ENCODE results near the gene OR6C2.
"Not testable (repeated sequence)": the region's sequence is repeated elsewhere in the genome, so short reads cannot be mapped to it uniquely, and the experiment has no call there.

Gene OR6C2

DNA sequence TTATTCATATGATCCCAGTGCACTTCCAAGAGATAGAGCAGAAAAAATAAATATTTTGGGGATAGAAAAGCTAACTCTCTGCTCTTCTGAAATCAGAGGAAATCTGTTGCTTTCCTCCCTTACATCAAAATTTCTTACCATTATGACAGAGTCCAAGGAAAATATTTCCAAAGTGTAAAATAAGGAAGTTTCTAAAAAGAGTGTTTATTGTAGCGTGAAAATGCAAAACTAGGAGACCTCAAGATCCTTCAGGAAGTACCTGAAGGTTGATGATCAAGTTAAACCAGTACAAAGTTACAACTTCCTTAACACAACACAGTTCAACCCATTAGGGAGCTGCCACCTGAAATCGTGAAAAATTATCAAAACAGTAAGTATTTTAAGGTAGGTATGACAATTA lies at the start of gene OR6C2:
TSS of gene OR6C2 (plus strand) at position 301 of the 400 bp plus-strand sequence. CDS start 8,138 bp downstream, outside the sequence.
- DNase-seq (ENCODE audit: low read depth, low spot score): no peak

DNA sequence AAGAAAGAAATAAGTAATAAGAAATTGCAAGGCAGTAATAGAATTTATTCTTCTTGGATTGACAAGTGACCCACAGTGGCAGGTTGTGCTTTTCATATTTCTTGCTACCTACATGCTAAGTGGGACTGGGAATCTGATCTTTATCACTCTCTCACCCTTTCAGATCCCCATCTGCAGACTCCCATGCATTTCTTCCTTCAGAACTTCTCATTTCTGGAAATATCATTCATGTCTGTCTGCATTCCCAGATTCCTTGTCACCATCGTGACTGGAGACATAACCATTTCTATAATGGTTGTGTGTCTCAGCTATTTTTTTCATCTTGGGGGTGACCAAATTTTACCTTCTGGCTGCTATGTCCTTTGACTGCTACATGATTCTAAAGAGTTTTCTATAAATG lies 47.5 kb upstream of the OR6C2 start:
- no peak for DNase-seq (ENCODE audit: low read depth, low spot score)

DNA sequence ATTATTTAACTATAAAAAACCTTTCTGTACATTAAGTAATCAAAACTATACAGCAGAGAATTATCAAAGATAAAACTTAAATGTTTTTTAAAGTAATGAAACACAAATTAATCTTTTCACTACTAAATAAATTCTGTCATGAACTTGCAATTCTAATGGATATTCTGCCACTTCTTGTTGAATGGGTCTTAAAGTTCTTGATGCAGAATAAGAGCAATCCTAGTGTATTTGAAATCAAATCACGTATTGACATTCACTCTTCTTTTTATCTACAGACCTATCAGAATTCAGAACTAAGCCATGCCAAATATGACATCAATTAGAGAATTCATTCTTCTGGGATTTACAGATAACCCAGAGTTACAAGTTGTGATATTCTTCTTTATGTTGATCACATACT lies 43.6 kb upstream of the OR6C2 start, which contains the start of gene OR6C65:
TSS of gene OR6C65 (plus strand) at position 301 of the 400 bp plus-strand sequence. CDS start at position 301, 0 bp downstream.
- no peak for DNase-seq (ENCODE audit: low read depth, low spot score)

DNA sequence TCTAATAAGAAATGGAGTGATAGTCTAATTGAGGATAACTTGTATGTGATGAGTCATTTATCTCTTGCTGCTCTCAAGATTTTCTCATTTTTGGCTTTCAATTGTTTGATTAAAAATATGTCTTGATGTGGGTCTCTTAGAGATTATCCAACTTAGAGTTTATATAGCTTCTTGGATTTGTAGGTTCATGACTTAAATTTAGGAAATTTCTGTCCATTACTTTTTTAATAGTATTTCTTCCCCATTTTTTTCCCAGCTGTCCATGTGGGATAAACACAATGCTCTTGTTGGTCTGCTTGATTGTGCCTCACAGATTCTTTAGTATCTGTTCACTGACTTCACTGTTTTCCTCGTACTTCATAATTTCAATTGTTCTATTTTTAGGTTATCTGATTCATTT lies 36.0 kb upstream of the OR6C2 start:
- no peak for DNase-seq (ENCODE audit: low read depth, low spot score)

GRCh38 chr12:55409133-55409532 lies 34.7 kb upstream of the OR6C2 start:
- not testable (repeated sequence) for DNase-seq (ENCODE audit: low read depth, low spot score)

DNA sequence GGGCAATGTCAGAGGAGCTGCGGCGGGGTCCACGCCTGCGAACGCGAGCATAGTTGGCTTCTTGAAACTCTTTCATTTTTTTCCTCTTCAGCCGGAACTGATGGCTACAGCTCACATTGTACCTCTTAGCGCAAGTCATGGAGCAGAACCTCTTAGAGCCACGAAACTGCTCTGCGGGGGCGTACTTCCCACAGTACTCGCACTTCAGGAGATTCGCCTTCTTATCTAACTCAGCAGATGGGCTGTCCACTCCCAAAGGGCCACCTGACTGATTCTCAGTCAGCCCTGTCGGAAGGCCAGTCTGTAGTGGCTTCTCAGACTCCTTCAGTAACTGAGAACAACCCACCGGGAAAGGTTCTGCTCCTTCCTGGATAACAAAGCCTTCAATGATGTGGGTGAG lies 31.7 kb upstream of the OR6C2 start:
- DNase-seq (ENCODE audit: low read depth, low spot score): not testable (repeated sequence)

- DNase-seq (ENCODE audit: low read depth, low spot score): not testable (repeated sequence)
These were observed 30.1 kb upstream of the OR6C2 start for GRCh38 chr12:55413498-55414388.

- DNase-seq (ENCODE audit: low read depth, low spot score): not testable (repeated sequence)
These were observed 29.5 kb upstream of the OR6C2 start for GRCh38 chr12:55414396-55414823.

DNA sequence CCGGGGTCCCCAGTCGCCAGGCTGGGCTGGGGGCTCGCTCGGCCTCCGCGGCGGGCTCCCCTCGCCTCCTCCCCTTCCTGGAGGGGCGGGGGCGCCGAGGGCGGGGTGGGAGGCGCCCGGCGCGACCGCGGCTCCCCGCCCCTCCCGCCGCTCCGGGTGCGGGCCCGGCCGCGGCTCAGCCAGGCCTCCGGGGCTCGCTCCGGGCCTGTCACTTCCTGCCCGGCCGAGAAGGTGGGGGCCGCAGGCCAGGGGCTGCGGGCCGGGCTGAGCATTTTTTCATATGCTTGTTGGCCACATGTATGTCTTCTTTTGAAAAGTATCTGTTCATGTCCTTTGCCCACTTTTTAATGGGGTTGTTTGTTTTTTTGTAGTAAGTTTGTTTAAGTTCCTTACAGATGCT lies 29.0 kb upstream of the OR6C2 start:
- DNase-seq (ENCODE audit: low read depth, low spot score): not testable (repeated sequence)

DNA sequence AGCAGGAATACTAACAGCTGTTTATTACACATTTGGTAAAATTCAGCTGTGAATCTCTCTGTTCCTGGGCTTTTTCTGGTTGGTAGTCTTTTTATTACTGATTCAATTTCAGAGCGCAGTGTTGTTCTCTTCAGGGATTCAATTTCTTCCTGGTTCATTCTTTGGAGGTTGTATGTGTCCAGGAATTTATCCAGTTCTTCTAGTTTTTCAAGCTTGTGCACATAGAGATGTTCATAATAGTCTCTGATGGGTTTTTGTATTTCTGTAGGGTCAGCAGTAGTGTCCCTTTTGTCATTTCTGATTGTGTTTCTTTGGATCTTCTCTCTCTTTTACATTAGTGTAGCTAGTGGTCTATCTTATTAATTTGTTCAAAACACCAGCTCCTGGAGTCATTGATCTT lies 26.9 kb upstream of the OR6C2 start:
- no peak for DNase-seq (ENCODE audit: low read depth, low spot score)

DNA sequence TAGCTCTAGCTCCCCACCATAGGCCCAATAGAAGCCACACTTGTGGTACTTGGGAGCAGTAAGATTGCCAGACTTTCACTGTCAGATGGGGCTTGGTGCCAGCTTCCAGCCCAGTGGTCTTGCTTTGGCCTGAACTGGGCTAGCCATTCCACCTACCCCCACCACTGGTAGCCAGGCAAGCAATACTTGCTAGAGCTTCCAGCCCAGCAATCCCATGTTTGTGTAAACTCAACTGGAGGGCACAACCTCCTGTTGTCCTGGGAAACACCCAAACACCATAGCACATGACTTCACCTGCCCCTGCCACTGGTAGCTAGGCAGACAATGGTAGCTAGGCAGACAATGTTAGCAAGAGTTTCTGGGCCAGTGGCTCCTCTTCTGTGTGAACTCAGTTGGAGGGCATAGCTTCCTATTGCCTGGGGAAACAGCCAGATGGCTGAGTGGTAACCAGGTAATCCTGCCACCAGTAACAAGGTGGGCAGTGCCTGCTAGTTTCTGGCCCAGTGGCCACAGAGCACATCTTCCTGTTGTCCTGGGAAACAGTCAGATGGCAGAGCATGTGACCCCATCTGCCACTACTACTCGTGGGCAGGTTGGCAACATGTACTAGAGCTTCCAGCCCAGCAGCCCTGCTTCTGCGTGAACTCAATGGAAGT lies 23.4 kb upstream of the OR6C2 start:
- no peak for DNase-seq (ENCODE audit: low read depth, low spot score)

DNA sequence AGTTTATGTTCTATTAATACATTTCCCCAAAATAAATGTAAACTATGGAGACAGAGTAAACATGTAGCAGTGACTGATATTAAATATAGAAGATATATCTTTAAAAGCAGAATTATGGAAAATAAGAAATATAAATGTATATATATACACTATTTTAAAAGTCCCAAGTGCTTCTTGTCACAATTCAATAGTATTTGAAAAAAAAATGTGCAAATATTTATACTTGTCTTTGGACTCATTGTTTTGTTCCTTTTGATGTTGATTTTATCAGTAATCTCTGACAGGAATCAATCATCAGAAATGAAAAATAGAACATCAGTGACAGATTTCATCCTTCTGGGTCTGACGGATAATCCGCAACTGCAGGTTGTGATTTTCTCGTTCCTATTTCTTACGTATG lies 17.9 kb upstream of the OR6C2 start, which contains the start of gene OR6C76:
TSS of gene OR6C76 (plus strand) at position 301 of the 400 bp plus-strand sequence. CDS start at position 301, 0 bp downstream.
- DNase-seq (ENCODE audit: low read depth, low spot score): no peak

DNA sequence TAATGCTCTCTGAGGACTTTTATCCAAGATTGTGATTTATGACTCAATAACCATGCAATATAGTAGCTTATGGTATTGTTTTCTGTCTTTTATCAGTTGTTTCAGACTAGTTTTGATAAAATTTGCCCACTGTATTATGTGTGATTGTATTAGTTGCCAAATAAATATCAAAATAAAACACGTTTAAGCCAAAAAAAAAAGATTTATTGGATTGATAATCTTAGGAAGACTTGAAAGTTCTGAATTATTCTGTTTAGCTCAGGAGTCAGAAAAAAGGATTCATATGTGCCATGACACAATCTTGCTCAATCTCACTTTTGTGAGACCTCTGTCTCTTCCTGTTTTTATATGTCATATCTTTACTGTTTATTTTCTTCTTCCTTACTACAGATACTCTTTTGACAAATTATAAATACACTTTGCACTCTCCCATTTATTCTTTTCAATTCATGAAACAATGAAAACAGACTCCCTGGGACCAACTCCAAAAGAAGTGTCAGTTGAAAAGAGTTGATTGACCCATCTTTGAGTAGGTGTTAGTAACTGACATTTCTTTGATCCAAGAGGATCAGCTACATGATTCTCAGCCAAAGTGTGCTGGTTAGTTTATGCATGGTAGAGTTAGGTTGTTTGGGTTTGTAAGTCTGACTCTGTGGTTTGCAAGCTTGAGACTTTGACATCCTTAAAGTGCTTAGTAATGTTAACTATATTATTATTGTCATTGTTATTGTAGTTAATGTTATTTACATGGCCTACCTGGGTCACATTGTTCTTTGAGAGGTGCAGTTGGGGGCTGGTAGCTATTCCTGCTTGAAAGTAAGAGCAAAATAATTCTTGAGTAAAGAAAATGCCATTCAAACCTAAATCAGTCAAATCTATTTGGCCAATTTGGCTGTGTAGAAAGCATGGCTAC lies 15.3 kb upstream of the OR6C2 start:
- no peak for DNase-seq (ENCODE audit: low read depth, low spot score)

DNA sequence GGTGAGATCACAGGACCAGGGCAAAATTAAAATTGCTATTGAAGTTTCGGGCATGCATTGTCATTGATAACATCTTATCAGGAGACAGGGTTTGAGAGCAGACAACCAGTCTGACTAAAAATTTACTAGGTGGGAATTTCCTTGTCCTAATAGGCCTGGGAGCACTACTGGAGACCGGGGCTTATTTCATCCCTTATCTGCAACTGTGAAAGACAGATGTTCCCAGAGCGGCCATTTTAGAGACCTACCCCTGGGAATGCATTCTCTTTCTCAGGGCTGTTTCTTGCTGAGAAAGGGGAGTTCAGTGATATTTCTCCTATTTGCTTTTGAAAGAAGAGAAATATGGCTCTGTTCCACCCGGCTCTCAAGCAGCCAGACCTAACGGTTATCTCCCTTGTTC lies 2.6 kb upstream of the OR6C2 start:
- DNase-seq (ENCODE audit: low read depth, low spot score): not testable (repeated sequence)

DNA sequence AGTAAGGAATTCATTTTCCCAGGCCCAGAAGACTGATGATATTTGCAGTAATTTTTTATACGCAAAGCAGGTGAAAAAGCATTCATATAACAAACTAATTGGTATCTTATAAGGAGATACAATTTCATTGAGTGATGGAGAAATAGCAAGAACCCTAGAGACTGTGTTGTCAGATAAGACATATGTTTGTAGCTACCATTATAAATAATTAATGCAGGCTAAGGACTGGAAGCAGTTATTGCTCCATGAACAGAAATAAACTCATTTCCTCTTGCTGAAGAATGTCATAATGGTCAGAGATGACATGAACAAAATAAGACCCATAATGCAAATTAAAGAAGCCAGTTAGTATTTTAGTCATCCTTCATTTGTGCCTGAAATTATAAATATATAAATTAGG lies 1.5 kb downstream of the OR6C2 start:
- DNase-seq (ENCODE audit: low read depth, low spot score): no peak

- DNase-seq (ENCODE audit: low read depth, low spot score): no peak
These were observed 2.5 kb downstream of the OR6C2 start for GRCh38 chr12:55446326-55446725.

- DNase-seq (ENCODE audit: low read depth, low spot score): no peak
These were observed 4.9 kb downstream of the OR6C2 start for GRCh38 chr12:55448825-55449224.

DNA sequence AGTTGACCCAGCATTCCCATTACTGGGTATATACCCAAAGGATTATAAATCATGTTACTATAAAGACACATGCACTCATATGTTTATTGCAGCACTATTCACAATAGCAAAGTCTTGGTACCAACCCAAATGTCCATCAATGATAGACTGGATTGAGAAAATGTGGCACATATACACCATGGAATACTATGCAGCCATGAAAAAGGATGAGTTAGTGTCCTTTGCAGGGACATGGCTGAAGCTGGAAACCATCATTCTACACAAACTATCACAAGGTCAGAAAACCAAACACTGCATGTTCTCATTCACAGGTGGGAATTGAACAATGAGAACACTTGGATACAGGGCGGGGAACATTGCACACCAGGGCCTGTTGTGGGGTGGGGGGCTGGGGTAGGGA lies 21.1 kb downstream of the OR6C2 start:
- not testable (repeated sequence) for DNase-seq (ENCODE audit: low read depth, low spot score)

DNA sequence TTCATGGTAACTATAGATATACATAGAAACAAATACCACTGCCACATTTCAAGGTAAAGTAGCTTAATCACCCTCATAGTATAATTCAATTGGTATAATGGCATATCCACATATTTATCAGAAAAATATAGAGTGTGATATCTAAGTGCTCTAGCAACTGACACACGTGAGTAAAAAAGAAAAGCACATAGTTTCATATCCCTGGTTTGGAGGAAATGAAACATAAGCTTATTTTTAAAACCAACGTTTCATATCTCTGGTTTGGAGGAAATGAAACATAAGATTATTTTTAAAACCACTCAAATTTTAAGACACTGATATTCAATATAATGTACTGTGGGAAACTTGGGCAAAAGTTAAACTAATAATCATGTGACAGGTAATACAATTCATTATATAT lies 24.0 kb downstream of the OR6C2 start:
- DNase-seq (ENCODE audit: low read depth, low spot score): no peak

DNA sequence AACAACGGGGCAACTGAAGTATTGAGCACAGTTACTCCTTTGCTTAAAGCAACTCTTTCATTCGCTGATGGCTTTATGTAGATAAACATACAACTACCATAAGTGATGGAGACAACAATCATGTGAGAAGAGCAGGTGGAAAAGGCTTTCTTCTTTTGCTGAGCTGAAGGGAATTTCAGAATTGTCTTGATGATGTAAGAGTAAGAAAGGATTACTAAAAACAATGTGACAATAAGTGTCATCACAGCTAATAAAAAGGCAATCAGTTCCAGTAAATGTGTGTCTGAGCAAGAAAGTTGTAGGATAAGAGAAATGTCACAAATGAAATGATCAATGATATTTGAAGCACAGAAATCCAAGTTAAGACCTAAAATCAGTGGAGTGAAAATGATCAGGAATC lies 25.4 kb downstream of the OR6C2 start:
- DNase-seq (ENCODE audit: low read depth, low spot score): no peak

DNA sequence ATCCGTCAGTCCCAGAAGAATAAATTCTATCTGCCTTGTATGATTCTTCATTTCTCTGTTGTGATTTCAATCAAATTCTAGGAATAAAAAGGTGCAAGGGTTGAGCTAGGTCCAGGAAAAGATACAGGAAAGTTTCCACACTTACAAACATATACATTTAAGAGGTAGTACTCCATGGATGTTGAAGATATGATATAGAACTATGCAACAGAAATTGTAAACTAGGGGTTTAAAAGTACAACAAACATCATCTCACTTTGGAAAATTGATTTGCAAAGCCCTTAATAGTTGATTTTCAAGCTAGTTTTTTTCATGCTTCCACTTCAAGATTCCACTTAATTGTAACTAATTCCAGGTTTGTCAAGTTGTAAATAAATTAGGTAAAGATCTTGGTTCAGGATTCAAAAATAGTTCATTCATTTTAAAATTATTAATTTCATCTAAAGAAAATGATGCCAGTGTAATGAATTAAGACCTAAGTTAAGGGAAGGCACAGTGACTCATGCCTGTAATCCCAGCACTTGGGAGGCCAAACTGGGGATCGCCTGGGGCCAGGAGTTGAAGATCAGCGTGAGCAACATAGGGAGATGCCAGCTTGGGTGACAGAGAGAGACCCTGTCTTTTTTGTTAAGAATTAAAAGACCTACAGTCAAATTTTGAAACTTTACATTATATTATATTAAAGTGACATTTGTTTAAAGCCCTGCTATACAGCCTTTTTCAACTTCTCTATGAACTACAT lies 26.4 kb downstream of the OR6C2 start, which contains the start of gene OR6C70:
TSS of gene OR6C70 (minus strand) at position 51 of the 742 bp plus-strand sequence. CDS start at position 51, 0 bp downstream.
- DNase-seq (ENCODE audit: low read depth, low spot score): no peak

Measured in iPS DF 19.7 (cell line).